Measurements from ENCODE around the gene GALNT11. TPM values are rescaled to one million over a fixed set of nuclear protein-coding genes. Genes with fewer than 3 reads are reported as not detected.

The GALNT11 gene
- total RNA-seq, 2 experiments from 2014 or later: 17.3 to 18.9 TPM

- no peak for DNase-seq
- Mint-ChIP-seq H3K4me3 (no peak overlapping the region), H3K27me3 (no peaks in the 10 kb centered on the region), H3K36me3 (ENCODE audit: low read depth) (peaks cover 34% of the 10 kb centered on the region), H3K27ac (peak overlapping the region; percentile 26), H3K4me1 (no peaks in the 10 kb centered on the region), H3K9me3 (no peaks in the 10 kb centered on the region)
- POLR2A ChIA-PET: interaction anchor here (0.6 kb wide), 1 partner anchor 1253 kb away, joined by 3 read pairs; no protein-coding TSS in a partner anchor
- CTCF ChIA-PET: interaction anchor here (0.7 to 1.8 kb wide), 3 partner anchors 13 to 323 kb away, joined by 3 to 4 read pairs (median 4); no protein-coding TSS in a partner anchor
Measured at GRCh38 chr7:152136686-152137085, 111.2 kb downstream of the GALNT11 start.

DNA sequence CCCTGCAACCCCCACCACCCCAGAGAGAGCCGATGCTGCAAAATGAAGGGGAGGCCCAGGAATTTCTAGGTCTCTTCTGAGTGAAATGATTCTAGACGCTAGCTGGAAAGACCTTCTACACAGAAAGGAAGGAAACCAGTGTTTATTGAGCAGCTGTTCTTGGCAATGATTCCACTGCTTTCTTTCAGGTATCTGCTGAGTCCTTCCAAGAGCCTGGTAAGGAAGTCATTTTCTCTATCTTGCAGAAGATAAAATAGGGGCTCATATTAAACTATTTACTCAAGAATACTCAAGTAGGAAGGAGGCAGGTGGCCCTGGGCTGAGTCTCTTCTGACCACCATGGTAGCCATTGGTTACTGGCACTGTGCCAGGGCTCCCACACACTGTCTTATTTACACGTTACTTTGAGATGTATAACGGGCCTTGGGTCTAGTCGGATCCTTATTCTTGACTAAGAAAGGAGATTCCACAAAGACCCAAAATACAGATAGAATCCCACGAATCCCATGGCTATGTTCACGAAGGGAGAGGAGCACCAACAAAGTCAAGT lies 112.1 kb downstream of the GALNT11 start:
- CTCF ChIA-PET: interaction anchor here (2.2 kb wide), 1 partner anchor 10 kb away, joined by 5 read pairs; no protein-coding TSS in a partner anchor
- H3K27me3 Mint-ChIP-seq: no peaks in the 10 kb centered on the region
- no peak for DNase-seq
- POLR2A ChIA-PET: no interaction called here
- H3K9me3 Mint-ChIP-seq: no peaks in the 10 kb centered on the region
- H3K36me3 Mint-ChIP-seq (ENCODE audit: low read depth): peaks cover 37% of the 10 kb centered on the region
- H3K4me3 Mint-ChIP-seq: no peak overlapping the region
- no peak overlapping the region for H3K27ac Mint-ChIP-seq
- H3K4me1 Mint-ChIP-seq: peaks cover 2% of the 10 kb centered on the region

DNA sequence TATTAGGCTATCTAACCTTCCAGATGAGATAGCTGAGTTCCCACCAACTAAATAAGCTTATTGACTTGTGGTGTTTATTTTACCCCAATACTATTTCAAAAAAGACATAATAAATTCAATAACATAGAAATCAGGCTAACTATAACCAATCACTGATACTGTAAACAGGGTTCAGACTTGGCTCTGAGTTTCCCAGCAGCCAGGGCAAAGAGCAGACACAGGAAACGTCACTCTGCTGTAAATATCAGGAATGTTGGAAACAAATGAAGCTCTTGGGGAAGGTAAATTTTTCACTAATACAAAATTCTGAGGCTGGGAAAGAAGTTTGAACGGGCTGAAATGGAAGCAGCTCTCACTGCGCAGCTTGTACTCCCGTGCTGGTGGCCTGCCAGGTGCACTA lies 114.6 kb downstream of the GALNT11 start:
- no peaks in the 10 kb centered on the region for H3K9me3 Mint-ChIP-seq
- ChIA-PET CTCF (interaction anchor here (0.9 kb wide), 1 partner anchor 21 kb away, joined by 3 read pairs; no protein-coding TSS in a partner anchor), POLR2A (no interaction called here)
- H3K4me1 Mint-ChIP-seq: peaks cover 27% of the 10 kb centered on the region
- no peak overlapping the region for H3K27ac Mint-ChIP-seq
- no peak overlapping the region for H3K4me3 Mint-ChIP-seq
- peaks cover 58% of the 10 kb centered on the region for H3K36me3 Mint-ChIP-seq (ENCODE audit: low read depth)
- no peak for DNase-seq
- H3K27me3 Mint-ChIP-seq: no peaks in the 10 kb centered on the region

GRCh38 chr7:152140560-152140959 lies 115.1 kb downstream of the GALNT11 start:
- no peak overlapping the region for H3K4me3 Mint-ChIP-seq
- H3K36me3 Mint-ChIP-seq (ENCODE audit: low read depth): peaks cover 61% of the 10 kb centered on the region
- peaks cover 32% of the 10 kb centered on the region for H3K4me1 Mint-ChIP-seq
- no peak for DNase-seq
- POLR2A ChIA-PET: no interaction called here
- CTCF ChIA-PET: no interaction called here
- no peaks in the 10 kb centered on the region for H3K27me3 Mint-ChIP-seq
- H3K9me3 Mint-ChIP-seq: no peaks in the 10 kb centered on the region
- no peak overlapping the region for H3K27ac Mint-ChIP-seq

GRCh38 chr7:152142976-152143595 lies 117.6 kb downstream of the GALNT11 start:
- Mint-ChIP-seq H3K4me3 (peak overlapping the region; percentile 8), H3K9me3 (no peaks in the 10 kb centered on the region), H3K27me3 (no peaks in the 10 kb centered on the region), H3K36me3 (ENCODE audit: low read depth) (peaks cover 69% of the 10 kb centered on the region), H3K27ac (peak overlapping the region; percentile 93), H3K4me1 (peaks cover 42% of the 10 kb centered on the region)
- ChIA-PET CTCF (no interaction called here), POLR2A (no interaction called here)
- peak; percentile 20 for DNase-seq

DNA sequence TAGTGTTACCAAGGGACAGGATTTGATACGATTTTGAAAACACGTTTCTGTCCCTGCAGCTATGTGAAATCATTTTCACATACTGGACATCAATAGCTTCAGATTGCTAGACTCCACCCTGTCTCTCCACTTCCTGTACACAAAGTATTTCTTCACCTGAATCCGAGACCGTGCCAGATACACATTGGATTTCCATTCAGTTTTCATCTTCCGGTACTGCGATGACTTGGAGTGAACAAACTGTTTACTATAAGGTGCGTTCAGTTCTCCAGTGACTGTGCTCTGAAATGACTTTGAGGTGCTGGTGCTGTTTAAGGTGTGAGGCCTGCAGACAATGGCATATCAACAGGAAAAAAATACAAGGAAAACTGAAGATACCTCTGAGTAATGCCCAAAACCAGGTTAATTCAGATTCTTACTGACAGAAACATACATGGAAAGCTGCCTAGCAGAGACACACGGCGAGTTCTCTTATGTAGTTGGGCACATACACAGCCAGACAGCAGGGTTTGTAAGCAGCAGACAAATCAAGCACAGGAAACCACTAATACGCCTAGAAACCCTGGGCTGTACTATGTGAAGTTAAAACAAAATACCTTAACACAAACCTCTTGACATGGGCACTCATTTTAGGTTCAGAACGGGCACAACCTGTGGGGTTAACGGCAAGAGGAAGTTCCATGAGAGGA lies 119.2 kb downstream of the GALNT11 start:
- peak overlapping the region; percentile 93 for H3K27ac Mint-ChIP-seq
- ChIA-PET POLR2A (no interaction called here), CTCF (interaction anchor here (1.0 to 1.6 kb wide), 4 partner anchors 9 to 610 kb away, joined by 3 to 4 read pairs (median 3); no protein-coding TSS in a partner anchor)
- peak overlapping the region; percentile 38 for H3K4me3 Mint-ChIP-seq
- no peaks in the 10 kb centered on the region for H3K9me3 Mint-ChIP-seq
- no peaks in the 10 kb centered on the region for H3K27me3 Mint-ChIP-seq
- peak; percentile 54 for DNase-seq
- peaks cover 42% of the 10 kb centered on the region for H3K4me1 Mint-ChIP-seq
- H3K36me3 Mint-ChIP-seq (ENCODE audit: low read depth): peaks cover 70% of the 10 kb centered on the region

- H3K4me3 Mint-ChIP-seq: no peak overlapping the region
- peaks cover 65% of the 10 kb centered on the region for H3K36me3 Mint-ChIP-seq (ENCODE audit: low read depth)
- DNase-seq: peak; percentile 48
- CTCF ChIA-PET: interaction anchor here (0.6 to 1.6 kb wide), 4 partner anchors 15 to 243 kb away, joined by 3 read pairs; no protein-coding TSS in a partner anchor
- POLR2A ChIA-PET: no interaction called here
- H3K4me1 Mint-ChIP-seq: peaks cover 42% of the 10 kb centered on the region
- peak overlapping the region; percentile 93 for H3K27ac Mint-ChIP-seq
- no peaks in the 10 kb centered on the region for H3K9me3 Mint-ChIP-seq
- no peaks in the 10 kb centered on the region for H3K27me3 Mint-ChIP-seq
Measured at GRCh38 chr7:152145853-152146466, 120.5 kb downstream of the GALNT11 start.

DNA sequence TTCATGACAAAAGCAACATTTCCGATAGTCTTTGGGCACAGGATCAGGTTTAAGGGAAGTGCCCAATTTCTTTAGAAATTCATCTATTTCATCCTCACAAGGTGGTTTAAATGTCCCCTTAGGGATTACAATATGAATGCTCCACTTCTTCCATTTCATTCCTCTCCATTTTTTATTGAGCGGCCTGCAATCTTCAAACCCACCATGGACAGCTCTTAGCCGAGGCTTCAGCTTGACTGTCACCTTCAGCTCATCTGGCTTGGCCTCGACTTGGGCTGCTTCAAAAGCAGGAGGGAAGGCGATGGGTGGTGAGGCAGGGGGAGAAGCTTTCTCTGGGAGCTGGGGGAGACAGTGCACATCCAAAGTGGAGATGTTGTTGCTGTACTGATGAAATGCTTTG lies 123.2 kb downstream of the GALNT11 start:
- H3K4me3 Mint-ChIP-seq: no peak overlapping the region
- CTCF ChIA-PET: interaction anchor here (1.1 kb wide), 1 partner anchor 17 kb away, joined by 3 read pairs; no protein-coding TSS in a partner anchor
- peaks cover 63% of the 10 kb centered on the region for H3K36me3 Mint-ChIP-seq (ENCODE audit: low read depth)
- POLR2A ChIA-PET: no interaction called here
- H3K9me3 Mint-ChIP-seq: no peaks in the 10 kb centered on the region
- H3K27me3 Mint-ChIP-seq: no peaks in the 10 kb centered on the region
- no peak overlapping the region for H3K27ac Mint-ChIP-seq
- peaks cover 37% of the 10 kb centered on the region for H3K4me1 Mint-ChIP-seq
- no peak for DNase-seq

GRCh38 chr7:152149363-152149762 lies 123.9 kb downstream of the GALNT11 start:
- ChIA-PET CTCF (interaction anchor here (0.6 to 1.1 kb wide), 2 partner anchors 16 to 160 kb away, joined by 3 read pairs; no protein-coding TSS in a partner anchor), POLR2A (no interaction called here)
- Mint-ChIP-seq H3K27ac (no peak overlapping the region), H3K4me1 (peaks cover 30% of the 10 kb centered on the region), H3K4me3 (no peak overlapping the region), H3K36me3 (ENCODE audit: low read depth) (peaks cover 63% of the 10 kb centered on the region), H3K9me3 (no peaks in the 10 kb centered on the region), H3K27me3 (no peaks in the 10 kb centered on the region)
- no peak for DNase-seq

DNA sequence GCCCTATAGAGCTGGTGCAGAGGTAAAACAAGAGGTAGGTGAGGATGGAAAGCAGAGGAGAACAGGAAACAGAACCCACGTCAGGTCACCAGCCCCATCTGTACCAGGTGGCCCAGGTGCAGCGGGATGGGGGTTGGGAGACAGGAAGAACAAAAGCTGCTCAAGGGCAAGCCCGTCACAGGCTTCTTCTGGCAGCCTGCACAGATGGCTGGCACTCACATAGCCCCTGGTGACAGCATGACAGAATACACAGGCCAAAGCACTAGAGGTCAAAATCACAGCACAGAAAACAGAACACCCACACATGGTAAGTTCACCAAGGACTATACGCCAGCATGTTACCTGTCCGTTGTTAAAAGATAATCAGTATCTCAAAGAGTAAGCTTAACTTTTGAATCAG lies 126.8 kb downstream of the GALNT11 start:
- Mint-ChIP-seq H3K4me1 (peaks cover 8% of the 10 kb centered on the region), H3K36me3 (ENCODE audit: low read depth) (peaks cover 64% of the 10 kb centered on the region), H3K4me3 (no peak overlapping the region), H3K9me3 (no peaks in the 10 kb centered on the region), H3K27ac (no peak overlapping the region), H3K27me3 (no peaks in the 10 kb centered on the region)
- ChIA-PET CTCF (no interaction called here), POLR2A (no interaction called here)
- DNase-seq: no peak

GRCh38 chr7:152158801-152159587 lies 133.5 kb downstream of the GALNT11 start:
- H3K36me3 Mint-ChIP-seq (ENCODE audit: low read depth): peaks cover 71% of the 10 kb centered on the region
- no peak for DNase-seq
- no peaks in the 10 kb centered on the region for H3K27me3 Mint-ChIP-seq
- POLR2A ChIA-PET: no interaction called here
- CTCF ChIA-PET: no interaction called here
- H3K4me1 Mint-ChIP-seq: peaks cover 8% of the 10 kb centered on the region
- H3K27ac Mint-ChIP-seq: peak overlapping the region; percentile 22
- H3K9me3 Mint-ChIP-seq: no peaks in the 10 kb centered on the region
- no peak overlapping the region for H3K4me3 Mint-ChIP-seq

DNA sequence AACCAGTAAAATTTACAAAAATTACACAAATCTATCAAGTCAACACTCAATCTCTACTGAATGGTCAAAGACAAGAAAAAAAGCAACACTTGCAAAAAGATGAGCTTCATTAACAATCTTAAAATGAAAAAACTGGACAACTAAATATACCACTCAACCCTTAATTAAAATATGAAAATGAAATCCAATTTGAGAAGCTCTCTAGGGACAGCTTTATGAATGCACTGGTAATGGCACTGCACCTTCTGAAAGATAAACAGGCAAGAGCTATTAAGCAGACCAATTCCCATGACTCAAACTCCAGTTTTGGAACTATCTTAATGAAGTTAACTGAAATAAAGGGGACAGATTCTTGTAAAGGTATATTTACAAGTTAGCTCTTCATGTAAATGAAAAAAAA lies 135.7 kb downstream of the GALNT11 start:
- ChIA-PET POLR2A (no interaction called here), CTCF (interaction anchor here (0.9 to 1.4 kb wide), 3 partner anchors 16 to 28 kb away, joined by 3 read pairs; no protein-coding TSS in a partner anchor)
- no peak overlapping the region for H3K27ac Mint-ChIP-seq
- no peak for DNase-seq
- peaks cover 65% of the 10 kb centered on the region for H3K36me3 Mint-ChIP-seq (ENCODE audit: low read depth)
- no peaks in the 10 kb centered on the region for H3K27me3 Mint-ChIP-seq
- H3K9me3 Mint-ChIP-seq: no peaks in the 10 kb centered on the region
- peaks cover 8% of the 10 kb centered on the region for H3K4me1 Mint-ChIP-seq
- H3K4me3 Mint-ChIP-seq: no peak overlapping the region

Measured in activated CD4-positive, alpha-beta T cell treated with anti-CD3 and anti-CD28 coated beads, Interleukin-2, amount 10 ng/mL, durations not matched to agents 7 days and 5 days (primary cell).